Stimulated activated CD4-positive, alpha-beta T cell treated with anti-CD3 and anti-CD28 coated beads, Interleukin-15, amount 100 ng/mL, for 48 hours (primary cell): ENCODE results near the gene TRAPPC3L.
A peak's percentile ranks its signal among the peaks of the same experiment; 100 is the strongest.

Experiments used
- DNase-seq, 2 donors: peaks; one replicate each; pipeline ENCODE4 v3.0.0-alpha.2; 2020; ENCODE audit warnings: low read depth in 2 of 2

TRAPPC3L gene

DNA sequence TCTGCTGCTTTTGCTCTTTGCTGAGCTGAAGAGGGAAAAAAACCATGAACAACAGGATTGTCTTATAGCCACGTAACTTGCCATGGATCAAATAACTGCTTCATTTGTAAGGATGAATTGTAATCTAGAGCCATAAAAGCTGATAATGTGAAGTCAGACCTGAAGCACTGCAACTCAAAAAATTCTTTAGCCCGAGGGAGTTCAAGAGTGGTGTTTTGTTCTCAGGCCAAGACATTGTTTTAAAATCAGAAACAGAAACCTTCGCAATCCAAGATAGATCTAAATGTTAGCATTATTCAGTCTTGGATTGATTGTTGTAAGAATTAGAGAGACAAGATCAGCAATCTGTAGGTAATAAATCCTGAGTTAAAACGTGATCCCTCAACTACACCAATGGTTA is at the start of gene TRAPPC3L:
TRAPPC3L (minus strand) TSS at position 34 of the 400 bp plus-strand sequence. CDS start 170 bp downstream, outside the sequence.
- no peak for DNase-seq

DNA sequence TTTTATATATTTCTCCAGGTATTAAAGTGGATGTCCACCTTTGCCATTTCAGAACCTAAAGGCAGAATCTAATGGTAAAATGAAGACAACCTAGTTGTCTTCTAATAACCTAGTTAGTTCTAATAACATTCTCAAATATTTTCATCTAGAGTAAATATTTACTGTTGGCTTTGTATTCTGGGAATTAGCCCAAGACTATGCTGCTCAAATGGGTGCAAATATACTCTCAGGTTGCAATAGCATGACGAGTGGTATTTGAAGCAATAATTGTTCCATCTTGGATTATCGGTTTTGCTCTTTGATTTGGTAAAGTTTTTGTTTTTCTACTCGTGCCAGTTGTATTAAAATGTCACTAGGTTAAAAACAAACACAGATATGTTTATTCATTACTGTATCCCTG is 49.8 kb upstream of the TRAPPC3L start:
- DNase-seq: no peak

DNA sequence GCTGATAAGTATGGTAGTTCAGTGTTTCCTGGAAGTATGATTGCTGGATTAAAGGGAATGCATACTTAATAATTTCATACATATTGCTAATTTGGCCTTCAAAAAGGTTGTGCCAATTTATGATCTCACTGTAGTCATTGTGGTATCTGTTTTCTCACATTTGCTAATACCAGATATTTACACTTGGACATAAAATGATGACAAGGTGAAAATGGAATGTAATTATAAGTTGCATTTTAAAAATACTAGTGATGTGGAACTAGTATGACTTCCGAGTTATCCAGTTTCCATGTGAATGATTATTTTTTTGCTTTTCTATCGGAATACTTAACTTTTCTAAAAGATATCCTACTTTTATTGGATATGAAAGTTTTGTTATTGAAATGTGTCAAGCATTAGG is 41.3 kb upstream of the TRAPPC3L start:
- DNase-seq: no peak

DNA sequence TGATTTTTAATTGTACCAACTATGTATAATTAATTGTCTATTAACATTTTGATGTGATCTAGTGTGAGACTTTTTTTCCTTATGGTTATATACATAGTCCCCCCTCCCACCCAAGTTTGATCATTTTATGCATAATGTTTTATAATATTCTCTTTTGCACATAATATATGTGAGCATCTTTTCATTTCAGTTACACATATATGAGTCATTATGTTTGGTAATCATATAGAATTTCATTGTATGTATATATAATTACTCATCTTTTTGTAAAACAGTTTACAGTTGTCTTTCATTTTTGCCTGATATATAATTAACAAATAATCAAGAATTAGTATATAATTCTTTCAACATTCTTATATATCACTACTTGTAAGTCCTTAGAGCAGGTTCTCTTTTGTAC is 40.8 kb upstream of the TRAPPC3L start:
- no peak for DNase-seq

DNA sequence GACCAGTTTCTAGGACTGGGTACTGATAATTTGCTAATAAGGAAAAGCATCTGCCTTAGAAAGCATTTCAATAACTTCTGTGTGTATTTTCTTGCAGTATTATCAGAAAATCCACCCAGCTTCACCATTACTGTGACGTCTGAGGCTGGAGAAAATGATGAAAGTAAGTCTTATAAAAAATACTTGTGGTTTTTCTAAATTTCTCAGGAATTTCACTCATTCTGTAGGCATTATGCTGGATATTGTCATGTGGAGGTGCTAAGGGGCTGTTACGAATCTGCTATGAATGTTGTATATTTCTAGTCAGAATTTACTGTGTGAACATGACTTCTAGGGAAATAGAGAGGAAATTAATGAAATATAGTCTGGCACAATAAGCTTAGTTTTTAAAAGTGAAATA is 34.7 kb upstream of the TRAPPC3L start:
- DNase-seq: no peak

DNA sequence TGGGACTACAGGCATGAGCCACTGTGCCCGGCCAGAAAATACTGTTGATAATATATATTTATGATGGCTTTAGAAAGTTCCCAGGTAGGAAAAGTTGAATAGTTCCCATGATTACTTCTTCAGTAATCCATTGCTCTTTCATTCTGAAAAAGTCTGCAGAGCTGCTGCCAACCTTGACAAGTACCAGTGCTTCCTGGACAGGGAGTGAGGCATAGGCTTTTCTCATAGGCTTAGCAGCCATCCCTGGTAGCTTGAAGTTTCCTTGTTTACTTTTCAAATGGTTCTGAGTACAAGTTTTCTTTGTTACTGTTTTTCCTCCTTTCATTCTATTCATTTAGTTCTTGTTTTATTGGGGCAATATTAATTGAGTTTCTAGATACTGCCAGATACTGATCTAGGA is 33.7 kb upstream of the TRAPPC3L start:
- no peak for DNase-seq

DNA sequence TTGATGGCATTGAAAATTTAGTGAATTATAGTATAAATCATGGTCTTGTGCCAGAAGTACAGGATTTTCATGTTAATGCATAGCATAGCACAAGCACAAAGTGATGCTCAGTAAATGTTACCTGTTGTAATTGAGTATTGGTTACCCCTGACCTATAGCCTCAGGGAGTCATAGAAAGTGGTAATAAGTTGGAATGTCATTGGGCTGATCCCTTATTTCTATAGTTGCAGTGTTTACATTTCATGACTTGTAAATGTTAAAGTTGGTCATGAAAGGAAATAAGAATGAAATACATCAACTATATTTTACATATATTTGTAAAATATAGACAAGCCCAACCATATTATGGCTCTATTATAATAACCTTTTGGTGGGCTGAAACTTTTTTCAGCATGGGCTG is 32.9 kb upstream of the TRAPPC3L start:
- no peak for DNase-seq

DNA sequence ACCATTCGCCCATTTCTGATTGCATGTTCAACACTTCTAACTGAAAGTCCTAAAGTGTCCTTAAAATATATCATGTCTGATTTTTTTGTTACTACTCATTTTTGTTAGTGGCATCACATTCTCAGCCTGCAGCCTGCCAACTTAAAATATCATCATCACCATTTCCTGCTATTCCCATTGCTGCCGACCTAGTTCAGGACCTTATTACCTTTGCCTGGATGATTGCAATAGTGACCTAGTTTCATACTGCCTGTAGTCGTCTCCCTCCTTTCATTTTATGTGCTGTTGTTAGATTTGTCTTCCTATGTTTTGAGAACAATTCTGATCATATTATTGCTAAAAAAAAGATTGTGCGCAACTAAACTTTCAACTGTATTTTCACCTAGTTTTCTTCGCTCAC is 32.0 kb upstream of the TRAPPC3L start:
- DNase-seq: no peak

DNA sequence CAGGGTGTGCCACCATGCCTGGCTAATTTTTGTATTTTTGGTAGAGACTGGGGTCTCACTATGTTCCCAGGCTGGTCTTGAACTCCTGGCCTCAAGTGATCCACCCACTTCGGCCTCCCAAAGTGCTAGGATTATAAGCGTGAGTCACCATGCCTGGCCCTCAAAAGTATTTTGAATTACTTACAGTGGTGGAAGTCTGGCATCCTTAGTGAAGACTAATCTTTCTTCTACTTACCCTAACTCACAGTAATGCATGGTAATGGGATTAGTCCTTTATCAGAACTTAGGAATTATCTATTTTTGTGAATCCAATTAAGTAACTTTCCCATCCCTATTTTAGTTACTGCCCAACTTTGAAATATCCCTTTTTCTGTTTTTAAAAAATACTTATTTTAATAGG is 29.7 kb upstream of the TRAPPC3L start:
- no peak for DNase-seq

DNA sequence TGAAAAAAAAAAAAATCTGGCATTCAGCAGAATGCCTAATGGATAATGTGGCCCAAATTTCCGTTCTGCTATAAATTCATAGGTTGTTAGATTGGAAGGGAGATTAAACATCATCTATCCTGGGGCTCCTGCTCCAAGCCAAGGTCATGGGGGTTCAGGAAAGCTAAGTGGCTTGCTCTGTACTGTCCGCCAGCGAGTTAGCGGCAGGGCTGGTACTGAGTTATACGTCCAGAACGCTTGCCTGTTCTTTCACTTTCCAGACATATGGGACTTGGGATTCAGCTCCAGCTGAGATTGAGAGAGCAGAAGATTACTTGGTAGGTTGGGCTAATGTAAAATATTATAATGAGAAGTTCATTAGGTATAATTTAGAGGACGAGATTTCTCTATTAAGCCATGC is 26.7 kb upstream of the TRAPPC3L start:
- DNase-seq: no peak

DNA sequence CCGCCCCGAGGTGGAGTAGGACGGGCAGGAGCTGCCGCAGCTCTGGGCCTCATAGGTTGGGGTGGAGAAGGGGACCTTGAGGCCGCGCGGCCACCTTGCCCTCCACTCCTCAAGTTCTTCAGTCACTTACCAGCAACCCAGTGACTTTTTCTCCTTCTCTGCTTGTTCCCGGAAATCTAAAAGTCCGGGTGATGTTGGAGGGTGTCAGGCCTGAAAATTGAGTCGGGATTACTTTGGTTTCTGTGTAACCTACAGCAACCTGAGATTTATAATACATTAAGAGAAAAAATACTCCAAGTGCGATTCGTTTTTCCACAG is 26.2 kb upstream of the TRAPPC3L start:
- no peak for DNase-seq

DNA sequence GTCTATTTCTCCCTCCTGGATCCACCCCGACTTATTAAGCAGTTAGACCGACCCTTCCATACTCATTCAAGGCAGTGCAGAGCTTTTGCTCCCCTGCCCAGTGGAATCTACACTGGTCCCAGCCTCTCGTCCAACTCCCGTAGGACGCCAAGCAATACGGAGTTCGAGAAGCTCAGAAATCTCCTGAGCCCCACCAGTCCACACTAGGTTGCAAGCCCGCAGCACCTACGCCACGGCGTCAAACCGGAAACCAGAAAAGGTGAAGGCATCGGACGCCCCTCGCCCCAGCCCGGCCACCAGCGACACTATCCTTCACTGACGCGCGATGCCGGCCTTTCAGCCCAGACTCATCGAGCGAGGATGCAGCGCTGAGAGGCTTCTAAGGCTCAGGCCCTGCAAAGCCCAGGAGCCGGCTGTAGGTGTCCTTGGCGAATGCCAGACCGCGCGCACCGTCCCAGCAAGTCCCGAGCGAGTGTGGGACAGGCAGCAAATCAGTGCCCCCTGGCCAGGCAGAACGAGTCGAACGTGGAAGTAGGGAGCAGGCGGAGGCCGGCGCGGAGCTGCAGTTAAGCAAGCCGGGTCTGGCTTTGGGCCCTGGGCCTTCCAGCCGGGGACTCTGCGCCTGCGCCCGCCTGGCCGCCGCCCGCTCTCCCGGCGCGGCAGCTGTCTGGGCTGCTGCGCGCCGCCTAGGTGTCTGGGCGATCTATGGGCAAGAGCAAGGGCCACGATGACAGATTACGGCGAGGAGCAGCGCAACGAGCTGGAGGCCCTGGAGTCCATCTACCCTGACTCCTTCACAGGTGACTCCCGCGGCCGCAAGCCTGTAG is 25.6 kb upstream of the TRAPPC3L start, which contains the start of gene RWDD1:
RWDD1 (plus strand) TSS at position 649 of the 827 bp plus-strand sequence; CDS start at position 728, 79 bp downstream.
- peak; percentile 97 to 98 for DNase-seq

DNA sequence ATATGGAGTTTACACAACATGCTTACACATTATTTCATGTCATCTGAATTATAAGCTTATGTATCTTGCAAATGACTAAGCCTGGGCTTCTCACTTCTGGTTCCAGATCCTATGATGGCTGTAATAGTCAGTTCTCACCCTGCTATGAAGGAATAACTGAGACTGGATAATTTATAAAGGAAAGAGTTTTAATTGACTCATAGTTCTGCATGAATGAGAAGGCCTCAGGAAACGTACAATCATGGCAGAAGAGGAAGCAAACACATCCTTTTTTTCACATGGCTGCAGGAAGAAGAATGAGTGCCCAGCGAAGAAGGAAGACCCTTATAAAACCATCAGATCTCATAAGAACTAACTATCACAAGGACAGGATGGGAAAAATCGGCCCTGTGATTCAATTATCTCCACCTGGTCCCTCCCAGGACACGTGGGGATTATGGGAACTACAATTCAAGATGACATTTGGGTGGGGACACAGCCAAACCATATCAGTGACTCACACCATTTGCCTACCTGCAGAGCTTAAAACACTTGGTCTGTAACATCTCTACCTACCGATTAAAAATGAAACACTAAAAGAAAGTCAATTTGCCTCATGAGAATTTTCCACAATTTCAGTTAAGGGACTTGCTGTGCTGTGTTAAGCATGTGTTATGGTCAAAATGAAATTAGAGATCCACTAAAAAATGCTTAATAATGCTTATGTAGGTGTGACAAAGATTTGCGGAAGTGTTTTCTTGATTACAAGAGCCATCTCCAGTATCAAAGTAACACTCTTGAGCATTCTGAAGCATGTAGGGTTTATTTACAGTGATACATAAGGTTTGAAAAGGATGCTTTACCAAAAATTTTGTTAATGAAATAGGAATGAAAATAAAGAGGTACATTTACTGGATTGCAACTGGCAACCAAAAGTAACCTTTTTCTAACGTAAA is 23.6 kb upstream of the TRAPPC3L start:
- DNase-seq: no peak

DNA sequence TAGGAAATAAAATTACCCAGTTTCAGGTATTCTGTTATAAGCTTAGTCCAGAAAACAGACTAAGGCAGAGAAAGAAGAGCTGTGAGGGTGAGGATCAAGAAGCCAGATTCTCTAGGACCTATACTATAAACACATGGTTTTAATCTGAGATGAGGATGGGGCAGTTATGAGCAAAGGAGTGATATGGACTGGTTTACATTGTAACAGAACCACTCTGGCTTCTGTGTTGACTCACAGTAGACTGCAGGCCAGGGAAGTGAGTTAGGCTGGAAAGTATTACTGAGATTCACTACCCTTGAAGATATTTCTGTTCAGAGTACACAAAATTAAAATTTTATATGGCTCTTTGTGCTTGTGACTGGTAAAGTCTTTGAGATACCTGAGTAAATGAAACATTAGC is 22.6 kb upstream of the TRAPPC3L start:
- DNase-seq: no peak

DNA sequence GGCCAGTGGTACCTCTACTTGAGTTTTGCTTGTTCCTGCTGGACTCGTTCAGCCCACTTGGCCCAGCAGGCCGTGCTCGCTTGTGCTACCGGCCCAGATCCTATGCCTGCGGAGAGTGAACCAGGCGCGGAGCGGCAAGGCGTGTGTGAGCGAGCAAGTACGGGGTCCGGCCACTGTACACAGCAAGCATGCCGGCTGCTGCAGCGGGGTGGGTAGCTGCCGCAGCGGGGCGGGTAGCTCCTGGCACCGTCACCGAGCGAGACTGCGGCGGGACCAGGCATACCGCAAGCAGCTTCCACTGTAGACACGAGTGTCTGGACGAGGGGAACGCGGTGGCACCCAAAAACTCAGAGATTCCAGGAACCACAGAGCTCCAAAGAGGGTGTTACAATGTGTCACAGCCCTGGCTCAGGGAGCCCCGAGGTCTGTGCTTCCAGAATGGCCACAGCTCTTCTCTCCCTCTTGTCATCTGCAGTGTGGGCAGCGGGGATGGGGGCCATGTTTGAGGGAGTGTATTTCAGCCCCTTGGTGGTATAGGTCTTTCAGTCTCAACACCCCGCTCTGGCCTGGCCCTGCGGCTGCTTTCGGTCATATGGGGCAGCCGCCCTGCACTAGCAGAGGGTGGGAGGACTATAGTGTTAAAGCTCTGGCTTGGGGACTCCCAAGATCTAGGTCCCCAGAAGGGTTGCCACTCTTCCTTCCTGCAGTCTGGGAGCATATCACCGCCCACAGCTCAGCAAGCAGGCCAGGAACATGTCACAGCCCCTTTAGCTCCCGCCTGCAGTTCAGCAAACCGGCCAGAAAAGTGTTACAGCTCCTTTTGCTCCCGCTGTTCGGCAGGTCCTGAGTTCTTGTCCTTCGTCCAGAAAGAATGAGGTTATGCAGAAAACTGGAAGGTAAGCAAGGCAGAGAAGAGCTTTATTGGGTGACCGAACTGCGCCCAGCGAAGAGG is 19.7 kb upstream of the TRAPPC3L start:
- DNase-seq: no peak

DNA sequence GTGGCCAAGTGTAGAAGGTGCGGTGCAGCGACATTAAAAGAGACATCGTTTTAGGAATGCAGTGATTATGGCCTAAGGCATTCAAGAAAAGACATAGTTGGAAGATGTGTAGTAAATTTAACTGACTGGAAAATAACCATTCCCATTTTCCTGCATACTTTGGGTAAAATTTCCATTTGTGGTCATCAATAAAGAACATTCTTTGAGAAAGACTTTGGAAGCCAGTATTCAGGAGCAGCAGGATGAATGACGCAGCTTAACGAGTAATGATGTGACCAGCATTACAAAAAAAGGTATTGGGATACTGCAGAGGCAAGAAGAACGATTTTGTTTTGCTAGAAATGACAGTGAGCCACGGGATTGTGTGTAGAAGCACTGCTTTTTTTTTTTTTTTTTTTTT is 18.8 kb upstream of the TRAPPC3L start:
- no peak for DNase-seq

DNA sequence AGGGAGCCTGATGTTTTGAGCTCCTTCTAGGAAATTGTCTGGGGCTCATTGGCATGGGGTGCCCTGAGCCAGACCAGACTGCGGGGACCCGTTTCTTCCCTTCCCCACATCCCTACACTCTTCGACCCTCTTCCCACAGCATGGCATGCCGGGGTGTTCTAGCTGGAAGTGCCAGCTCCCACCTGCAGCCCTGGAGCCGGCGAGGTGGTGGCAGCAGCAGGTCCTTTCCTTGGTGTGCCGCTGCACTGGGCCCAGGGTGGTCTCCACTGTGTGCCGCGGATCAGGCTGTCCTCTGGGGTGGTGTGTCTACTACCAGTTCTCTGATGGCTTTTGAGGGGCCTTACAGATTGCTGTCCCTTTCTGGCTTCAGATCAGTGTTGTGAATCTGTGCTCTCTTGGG is 18.3 kb upstream of the TRAPPC3L start:
- no peak for DNase-seq

DNA sequence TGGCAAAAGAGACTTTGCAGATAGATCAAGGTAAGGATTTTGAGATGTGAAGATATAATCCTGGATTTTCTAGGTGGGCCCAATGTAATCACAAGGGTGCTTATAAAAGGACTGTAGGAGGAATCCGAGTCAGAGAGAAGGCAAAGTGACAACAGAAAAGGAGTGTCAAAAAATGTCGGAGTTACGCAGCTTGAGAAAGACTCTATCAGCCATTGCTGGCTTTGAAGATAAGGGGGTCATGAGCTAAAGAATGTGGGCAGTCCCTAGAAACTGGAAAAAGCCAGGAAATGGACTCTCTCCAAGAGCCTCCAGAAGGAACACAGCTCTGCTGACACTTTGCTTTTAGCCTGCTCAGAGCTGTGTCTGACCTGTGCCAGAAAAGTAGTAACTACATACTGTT is 17.1 kb upstream of the TRAPPC3L start:
- no peak for DNase-seq

DNA sequence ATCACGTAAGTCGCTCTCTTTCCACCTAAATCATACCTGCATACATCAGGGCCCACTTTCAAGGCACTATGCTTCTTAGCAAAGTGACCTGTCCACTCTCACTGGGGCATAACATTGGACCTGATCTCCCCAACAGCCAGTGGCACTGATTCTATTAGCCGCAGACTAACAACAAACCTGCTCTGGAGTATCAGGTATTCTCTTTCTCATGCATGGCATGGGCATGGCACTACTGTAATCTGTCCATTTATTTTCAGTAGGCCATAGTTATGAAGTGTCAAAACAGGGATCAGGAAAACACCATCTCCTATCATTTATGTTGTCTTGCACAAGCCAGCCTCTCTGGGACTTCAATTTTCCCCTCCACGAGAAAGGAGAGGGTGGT is 16.5 kb upstream of the TRAPPC3L start:
- no peak for DNase-seq

DNA sequence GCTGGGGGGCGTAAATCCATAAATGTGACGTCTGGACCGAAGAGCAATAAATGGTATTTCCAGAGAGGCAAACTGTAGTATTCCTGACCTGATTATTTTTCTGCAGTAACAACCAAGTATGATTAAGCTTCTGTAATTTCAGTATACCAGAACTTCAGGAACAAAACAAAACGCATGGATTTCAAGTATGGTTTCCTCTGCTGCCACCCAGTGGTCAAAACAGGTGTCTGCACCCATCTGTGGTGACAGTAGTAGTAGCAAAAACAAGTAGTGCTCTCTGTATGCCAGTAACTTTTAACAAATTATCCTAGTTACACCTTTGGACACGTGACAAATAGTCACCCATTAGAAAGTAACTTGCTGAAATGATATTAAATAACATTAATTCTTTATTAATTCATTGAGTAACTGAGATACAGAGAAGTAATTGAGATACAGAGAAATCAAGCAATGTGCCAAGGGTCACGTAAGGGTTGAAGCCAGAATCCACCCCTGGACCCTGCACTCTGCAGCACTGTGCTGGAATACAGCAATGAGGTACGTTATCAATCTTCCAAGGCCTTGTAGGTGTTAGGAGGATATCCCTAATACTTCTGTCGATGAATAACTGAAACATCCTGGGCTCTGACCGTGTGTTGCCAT is 16.0 kb upstream of the TRAPPC3L start:
- peak; percentile 31 to 60 for DNase-seq

DNA sequence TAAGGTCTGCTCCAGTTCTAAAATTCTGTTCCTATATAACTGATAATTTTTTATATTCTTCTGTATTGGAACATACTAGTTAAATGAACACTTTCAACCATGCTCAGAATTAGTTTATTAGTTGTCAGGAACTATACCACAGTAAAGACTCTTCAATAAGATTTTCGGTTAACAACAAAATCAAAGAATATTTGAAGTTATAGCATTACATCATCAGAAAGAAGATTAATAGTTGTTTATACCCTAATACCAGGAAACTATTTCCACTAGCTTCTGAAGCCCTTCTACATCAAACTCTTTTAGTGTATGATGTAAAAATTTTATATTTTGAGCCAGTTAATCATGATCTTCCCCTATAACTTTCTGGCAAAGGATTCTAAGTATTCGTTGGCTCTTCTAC is 14.6 kb upstream of the TRAPPC3L start:
- DNase-seq: no peak
